Activated CD4-positive, alpha-beta T cell treated with anti-CD3 and anti-CD28 coated beads for 36 hours (primary cell): ENCODE data around the gene DNAH1. TPM values are rescaled to one million over a fixed set of nuclear protein-coding genes. Genes with fewer than 3 reads are reported as not detected.
A peak's percentile ranks its signal among the peaks of the same experiment; 100 is the strongest.

Source experiments
- ATAC-seq: fragments of 200-7000 bp; cut with Tn5 transposase; one replicate; pipeline ENCODE4 v1.10.0; 2021; ENCODE audit warnings: mild to moderate bottlenecking, moderate library complexity
- CTCF ChIA-PET: fragments of 350-600 bp; sonication (Branson Sonifier 250); formaldehyde crosslinking; loops from one replicate; lab custom pipeline; 2021; ENCODE audit warnings: antibody characterized with exemption; lab: Charles Lee
- POLR2A ChIA-PET: fragments of 350-600 bp; sonication (Branson Sonifier 250); formaldehyde crosslinking; loops from one replicate; lab custom pipeline; 2021; ENCODE audit warnings: antibody characterized with exemption, inconsistent platforms; lab: Charles Lee
- DNase-seq: peaks from one replicate; pipeline ENCODE4 v3.0.0-alpha.2; 2020
- H3K27ac Mint-ChIP-seq: one replicate; pipeline ENCODE4 v1.8.0; 2021; ENCODE audit warnings: mixed read lengths
- H3K27me3 Mint-ChIP-seq: one replicate; pipeline ENCODE4 v1.8.0; 2021; ENCODE audit warnings: mixed read lengths
- H3K36me3 Mint-ChIP-seq: one replicate; pipeline ENCODE4 v1.8.0; 2021; ENCODE audit warnings: low read depth, mixed read lengths
- H3K4me1 Mint-ChIP-seq: one replicate; pipeline ENCODE4 v1.8.0; 2021; ENCODE audit warnings: mixed read lengths
- H3K4me3 Mint-ChIP-seq: one replicate; pipeline ENCODE4 v1.8.0; 2021; ENCODE audit warnings: mild to moderate bottlenecking, moderate library complexity, mixed read lengths
- H3K9me3 Mint-ChIP-seq: one replicate; pipeline ENCODE4 v1.8.0; 2021; ENCODE audit warnings: low read depth, mixed read lengths
- intact Hi-C, 2 experiments: fragments of 100-400 bp; cut with DNase I in 1 of 2; cut with micrococcal nuclease in 1 of 2; formaldehyde crosslinking; loops; one replicate each; pipeline versions ENCODE4 v1.14.2 to v1.15.1; 2022 to 2024; cut with DNase I, micrococcal nuclease
- total RNA-seq, 2 experiments: library from RNA; stranded (reverse); gene quantifications; one replicate each; pipeline ENCODE4 v1.2.3, GENCODE V29; 2021

Gene DNAH1
- total RNA-seq, 2 experiments from 2014 or later: 7.4 to 10.1 TPM

DNA sequence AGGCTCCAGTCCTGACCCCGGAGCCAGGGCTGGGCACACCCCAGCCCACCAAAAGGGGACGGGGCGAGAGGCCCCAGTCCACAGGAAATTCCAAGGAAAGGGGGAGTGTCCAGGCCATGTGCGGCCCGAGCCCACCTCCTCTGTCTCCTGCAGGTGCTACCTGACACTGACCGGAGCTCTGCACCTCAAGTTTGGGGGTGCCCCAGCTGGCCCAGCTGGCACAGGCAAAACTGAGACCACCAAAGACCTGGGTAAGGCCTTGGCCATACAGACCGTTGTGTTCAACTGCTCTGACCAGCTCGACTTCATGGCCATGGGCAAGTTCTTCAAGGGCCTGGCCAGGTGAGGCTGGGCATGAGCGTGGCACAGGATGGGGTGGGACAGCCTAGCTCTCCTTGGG lies 44.9 kb downstream of the DNAH1 start:
- H3K36me3 Mint-ChIP-seq: peaks cover 4% of the 10 kb centered on the region
- no peak for ATAC-seq
- H3K27me3 Mint-ChIP-seq: no peaks in the 10 kb centered on the region
- no peak overlapping the region for H3K27ac Mint-ChIP-seq
- no peak overlapping the region for H3K4me3 Mint-ChIP-seq
- DNase-seq: no peak
- no peaks in the 10 kb centered on the region for H3K9me3 Mint-ChIP-seq
- ChIA-PET POLR2A (no interaction called here), CTCF (interaction anchor here (1.0 kb wide), 1 partner anchor 25 kb away, joined by 4 read pairs; no protein-coding TSS in a partner anchor)
- intact Hi-C loops: no loop called here
- H3K4me1 Mint-ChIP-seq: no peaks in the 10 kb centered on the region

DNA sequence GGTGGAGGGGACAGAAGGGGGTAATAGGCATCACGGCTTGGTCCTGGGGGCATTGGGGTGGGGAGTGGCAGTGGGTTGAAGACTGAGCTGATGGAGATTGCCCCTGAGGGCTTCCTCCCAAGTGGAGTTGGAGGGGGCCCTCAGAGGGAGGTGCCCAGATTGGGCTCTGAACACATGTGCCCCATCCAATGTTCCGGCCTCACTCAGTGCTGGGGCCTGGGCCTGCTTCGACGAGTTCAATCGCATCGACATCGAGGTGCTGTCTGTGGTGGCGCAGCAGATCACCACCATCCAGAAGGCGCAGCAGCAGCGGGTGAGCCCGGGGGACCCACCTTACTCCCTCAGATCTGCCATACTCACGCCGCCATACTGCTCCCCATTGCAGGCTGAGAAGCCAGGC lies 45.3 kb downstream of the DNAH1 start:
- CTCF ChIA-PET: interaction anchor here (1.0 kb wide), 1 partner anchor 24 kb away, joined by 4 read pairs; no protein-coding TSS in a partner anchor
- POLR2A ChIA-PET: no interaction called here
- no peak for ATAC-seq

DNA sequence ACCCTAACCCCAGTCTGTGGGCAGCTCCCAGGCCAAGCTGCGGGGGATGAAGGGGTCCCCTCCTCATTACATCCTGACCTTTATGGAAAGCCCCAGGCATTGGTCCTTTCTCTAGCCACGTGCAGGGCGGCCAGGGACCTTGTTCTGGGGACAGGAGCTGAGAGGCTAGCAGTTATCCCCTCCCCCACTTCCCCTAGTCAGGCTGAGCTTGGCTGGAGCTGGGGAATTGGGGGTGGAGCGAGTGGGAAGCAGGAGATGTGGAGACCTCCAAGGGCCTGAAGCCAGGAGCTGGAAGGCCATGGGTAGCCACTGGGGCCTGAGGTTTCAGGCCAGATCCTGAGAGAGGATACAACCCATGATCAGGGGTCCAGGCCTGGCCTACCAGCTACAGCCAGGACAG lies 45.8 kb downstream of the DNAH1 start:
- Mint-ChIP-seq H3K27ac (no peak overlapping the region), H3K4me3 (no peak overlapping the region), H3K36me3 (peaks cover 4% of the 10 kb centered on the region), H3K27me3 (no peaks in the 10 kb centered on the region), H3K9me3 (no peaks in the 10 kb centered on the region), H3K4me1 (no peaks in the 10 kb centered on the region)
- POLR2A ChIA-PET: no interaction called here
- ATAC-seq (no peak), DNase-seq (no peak)
- intact Hi-C loops: no loop called here
- CTCF ChIA-PET: interaction anchor here (1.0 kb wide), 1 partner anchor 22 kb away, joined by 3 read pairs; no protein-coding TSS in a partner anchor

More for the DNA sequence above, 45.3 kb downstream of the DNAH1 start:
- Mint-ChIP-seq H3K4me1 (no peaks in the 10 kb centered on the region), H3K4me3 (no peak overlapping the region), H3K9me3 (no peaks in the 10 kb centered on the region), H3K36me3 (peaks cover 4% of the 10 kb centered on the region), H3K27ac (no peak overlapping the region), H3K27me3 (no peaks in the 10 kb centered on the region)
- no peak for DNase-seq
- intact Hi-C loops: no loop called here

DNA sequence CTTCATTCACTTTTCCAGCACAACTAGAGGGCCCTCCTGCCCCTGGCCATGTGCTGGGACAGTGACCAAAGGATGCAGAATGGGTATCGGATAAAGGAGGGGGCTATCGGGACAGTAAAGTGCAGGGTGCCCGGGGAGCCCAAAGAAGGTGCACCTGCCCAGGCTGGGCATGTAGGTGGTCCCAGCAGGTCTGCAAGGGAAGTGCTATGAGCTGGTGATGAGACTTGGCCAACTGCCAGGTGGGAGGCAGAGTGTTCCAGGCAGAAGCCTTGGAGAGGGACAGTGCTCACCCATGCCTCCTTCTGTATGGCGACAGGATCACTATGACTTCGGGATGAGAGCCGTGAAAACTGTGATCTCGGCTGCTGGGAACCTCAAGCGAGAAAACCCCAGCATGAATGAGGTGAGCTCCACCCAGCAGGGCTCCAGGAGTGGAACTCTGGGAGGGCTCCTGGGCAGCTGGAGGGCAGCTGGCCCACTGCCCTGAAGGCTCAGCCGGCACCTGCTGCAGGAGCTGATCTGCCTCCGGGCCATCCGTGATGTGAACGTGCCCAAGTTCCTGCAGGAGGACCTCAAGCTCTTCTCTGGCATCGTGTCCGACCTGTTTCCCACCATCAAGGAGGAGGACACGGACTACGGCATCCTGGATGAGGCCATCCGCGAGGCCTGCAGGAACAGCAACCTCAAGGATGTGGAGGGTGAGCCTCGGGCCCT lies 48.4 kb downstream of the DNAH1 start:
- Mint-ChIP-seq H3K27me3 (no peaks in the 10 kb centered on the region), H3K36me3 (peaks cover 4% of the 10 kb centered on the region), H3K9me3 (no peaks in the 10 kb centered on the region), H3K4me1 (no peaks in the 10 kb centered on the region), H3K4me3 (no peak overlapping the region), H3K27ac (no peak overlapping the region)
- DNase-seq: no peak
- intact Hi-C loops: no loop called here
- no peak for ATAC-seq
- ChIA-PET CTCF (interaction anchor here (0.6 to 1.0 kb wide), 2 partner anchors 21 to 424 kb away, joined by 3 read pairs; no protein-coding TSS in a partner anchor), POLR2A (interaction anchor here (0.5 kb wide), 1 partner anchor 138 kb away, joined by 3 read pairs; no protein-coding TSS in a partner anchor)

DNA sequence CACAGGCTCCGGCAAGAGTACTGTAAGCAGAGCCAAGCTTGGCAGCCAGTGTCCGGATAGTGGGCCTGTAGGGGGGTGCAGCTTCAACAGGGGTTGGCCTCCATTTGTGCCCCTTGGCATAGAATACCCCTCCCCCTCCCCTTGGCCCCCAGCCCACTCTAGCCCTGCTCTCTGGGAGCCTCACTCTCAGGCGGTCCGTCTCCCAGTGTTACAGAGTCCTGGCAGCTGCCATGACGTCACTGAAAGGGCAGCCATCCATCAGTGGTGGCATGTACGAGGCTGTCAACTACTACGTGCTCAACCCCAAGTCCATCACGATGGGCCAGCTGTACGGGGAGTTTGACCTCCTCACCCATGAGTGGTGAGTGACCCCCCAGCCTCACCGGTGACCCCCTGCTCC lies 50.4 kb downstream of the DNAH1 start:
- intact Hi-C loops: no loop called here
- Mint-ChIP-seq H3K4me3 (no peak overlapping the region), H3K4me1 (no peaks in the 10 kb centered on the region), H3K27ac (no peak overlapping the region), H3K36me3 (peaks cover 2% of the 10 kb centered on the region), H3K27me3 (no peaks in the 10 kb centered on the region), H3K9me3 (no peaks in the 10 kb centered on the region)
- ChIA-PET CTCF (no interaction called here), POLR2A (no interaction called here)
- DNase-seq (no peak), ATAC-seq (no peak)

DNA sequence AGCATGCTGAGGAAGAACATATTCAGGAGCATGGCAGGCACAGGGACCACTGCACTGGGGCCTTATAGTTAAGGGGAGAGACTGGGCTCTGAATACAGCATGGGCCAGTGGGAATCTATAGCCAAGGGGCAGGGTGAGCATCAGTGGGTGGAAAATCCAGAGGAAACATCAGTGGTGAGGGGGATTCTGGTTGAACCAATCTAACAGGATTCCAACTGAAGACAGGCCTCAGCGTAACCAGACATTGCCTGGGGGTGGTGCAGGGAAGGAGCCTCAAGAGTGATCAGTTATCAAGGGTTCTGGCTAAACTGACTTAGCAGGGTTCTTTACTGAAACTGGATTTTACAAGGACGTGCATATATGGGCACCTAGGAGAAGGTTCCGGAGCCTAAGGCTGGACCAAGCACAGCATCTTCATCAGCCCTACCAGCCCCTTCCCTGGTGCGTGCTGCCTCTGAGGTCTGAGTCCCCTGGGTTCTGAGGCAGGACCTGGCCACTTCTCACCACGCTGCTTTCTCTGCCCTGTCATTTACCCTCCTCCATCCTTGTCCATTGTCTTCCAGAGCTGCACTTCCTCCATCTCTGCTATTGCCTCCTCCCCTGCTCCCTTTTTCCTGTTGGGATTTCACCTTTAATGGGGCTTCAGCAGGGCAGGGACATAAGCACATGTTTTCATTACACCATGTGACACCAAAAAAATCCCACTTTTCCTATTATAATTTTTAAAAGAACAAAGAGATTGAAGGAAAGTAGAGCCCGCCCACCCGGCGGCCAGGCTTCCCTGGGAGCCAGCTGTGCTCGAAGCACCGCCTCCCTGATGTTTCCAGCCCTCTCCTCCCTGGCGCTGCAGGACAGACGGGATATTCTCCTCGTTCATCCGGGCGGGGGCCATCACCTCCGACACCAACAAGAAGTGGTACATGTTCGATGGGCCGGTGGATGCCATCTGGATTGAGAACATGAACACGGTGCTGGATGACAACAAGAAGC lies 52.1 kb downstream of the DNAH1 start:
- Mint-ChIP-seq H3K27me3 (no peaks in the 10 kb centered on the region), H3K4me3 (no peak overlapping the region), H3K9me3 (no peaks in the 10 kb centered on the region), H3K27ac (no peak overlapping the region), H3K4me1 (peaks cover 5% of the 10 kb centered on the region), H3K36me3 (peaks cover 2% of the 10 kb centered on the region)
- ChIA-PET POLR2A (no interaction called here), CTCF (no interaction called here)
- intact Hi-C loops: no loop called here
- ATAC-seq: no peak
- no peak for DNase-seq

DNA sequence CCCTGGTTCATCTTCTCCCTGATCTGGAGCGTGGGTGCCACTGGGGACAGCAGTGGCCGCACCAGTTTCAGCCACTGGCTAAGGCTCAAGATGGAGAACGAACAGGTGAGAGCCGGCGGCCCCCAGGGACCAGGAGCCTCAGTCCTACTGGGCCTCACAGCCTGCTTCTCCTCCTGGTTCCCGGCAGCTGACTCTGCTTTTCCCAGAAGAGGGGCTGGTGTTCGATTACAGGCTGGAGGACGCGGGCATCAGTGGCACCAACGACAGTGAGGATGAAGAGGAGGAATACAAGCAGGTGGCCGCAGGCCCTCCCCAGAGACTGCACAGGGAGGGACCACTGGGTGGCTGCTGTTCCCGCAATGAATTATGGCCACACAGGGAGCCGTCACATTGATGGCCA lies 54.4 kb downstream of the DNAH1 start:
- peaks cover 9% of the 10 kb centered on the region for H3K4me1 Mint-ChIP-seq
- POLR2A ChIA-PET: no interaction called here
- CTCF ChIA-PET: interaction anchor here (0.6 kb wide), 1 partner anchor 13 kb away, joined by 3 read pairs; no protein-coding TSS in a partner anchor
- ATAC-seq: no peak
- no peak for DNase-seq
- intact Hi-C loops: no loop called here
- H3K4me3 Mint-ChIP-seq: no peak overlapping the region
- H3K27me3 Mint-ChIP-seq: no peaks in the 10 kb centered on the region
- H3K36me3 Mint-ChIP-seq: peaks cover 2% of the 10 kb centered on the region
- H3K27ac Mint-ChIP-seq: no peak overlapping the region
- H3K9me3 Mint-ChIP-seq: no peaks in the 10 kb centered on the region

DNA sequence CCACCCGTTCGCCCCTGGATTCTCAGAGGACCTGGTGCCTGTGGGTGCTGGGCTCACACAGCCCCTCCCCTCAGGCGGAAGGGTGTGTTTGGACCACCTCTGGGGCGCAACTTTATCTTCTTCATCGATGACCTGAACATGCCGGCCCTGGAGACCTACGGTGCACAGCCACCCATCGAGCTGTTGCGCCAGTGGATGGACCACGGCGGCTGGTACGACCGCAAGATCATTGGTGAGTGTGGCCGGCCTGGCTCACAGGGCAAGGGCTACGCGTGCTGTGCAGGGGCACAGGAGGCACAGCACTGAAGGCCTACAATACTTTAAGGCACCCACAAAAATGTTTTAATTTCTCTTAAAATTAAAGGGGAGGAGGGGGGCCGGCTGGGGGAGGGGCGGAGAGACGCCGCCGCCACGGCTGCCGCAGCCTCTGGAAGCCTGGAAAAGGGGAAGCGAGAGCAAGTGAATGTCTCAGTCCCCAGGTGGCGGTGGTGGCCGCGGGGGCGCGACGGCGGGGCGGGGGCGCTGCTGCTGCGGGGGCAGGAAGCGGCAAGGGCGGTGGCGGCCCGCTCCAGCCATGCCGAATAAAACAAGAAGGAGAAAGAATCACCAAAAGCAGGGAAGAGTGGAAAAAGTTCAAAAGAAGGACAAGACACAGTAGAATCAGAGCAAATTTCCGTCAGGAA lies 56.8 kb downstream of the DNAH1 start:
- Mint-ChIP-seq H3K27ac (no peak overlapping the region), H3K9me3 (no peaks in the 10 kb centered on the region), H3K27me3 (no peaks in the 10 kb centered on the region), H3K36me3 (no peaks in the 10 kb centered on the region), H3K4me3 (no peak overlapping the region), H3K4me1 (peaks cover 9% of the 10 kb centered on the region)
- peak; percentile 34 for DNase-seq
- no peak for ATAC-seq
- ChIA-PET POLR2A (no interaction called here), CTCF (interaction anchor here (1.5 kb wide), 1 partner anchor 153 kb away, joined by 7 read pairs; no protein-coding TSS in a partner anchor)
- intact Hi-C loops: no loop called here

DNA sequence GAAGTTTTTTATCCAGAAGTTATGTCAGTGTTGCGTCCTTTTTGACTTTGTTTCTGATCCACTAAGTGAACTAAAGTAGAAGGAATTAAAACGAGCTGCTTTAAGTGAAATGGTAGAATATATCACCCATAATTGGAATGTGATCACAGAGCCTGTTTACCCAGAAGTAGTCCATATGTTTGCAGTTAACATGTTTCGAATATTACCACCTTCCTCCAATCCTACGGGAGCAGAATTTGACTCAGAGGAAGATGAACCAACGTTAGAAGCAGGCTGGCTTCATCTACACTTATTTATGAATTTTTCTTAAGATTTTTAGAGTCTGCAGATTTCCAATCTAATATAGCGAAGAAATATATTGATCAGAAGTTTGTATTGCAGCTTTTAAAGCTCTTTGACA lies 57.6 kb downstream of the DNAH1 start:
- intact Hi-C loops: no loop called here
- peaks cover 9% of the 10 kb centered on the region for H3K4me1 Mint-ChIP-seq
- no peak for ATAC-seq
- ChIA-PET CTCF (no interaction called here), POLR2A (no interaction called here)
- H3K9me3 Mint-ChIP-seq: no peaks in the 10 kb centered on the region
- no peaks in the 10 kb centered on the region for H3K27me3 Mint-ChIP-seq
- no peak for DNase-seq
- H3K36me3 Mint-ChIP-seq: no peaks in the 10 kb centered on the region
- H3K27ac Mint-ChIP-seq: no peak overlapping the region
- no peak overlapping the region for H3K4me3 Mint-ChIP-seq

DNA sequence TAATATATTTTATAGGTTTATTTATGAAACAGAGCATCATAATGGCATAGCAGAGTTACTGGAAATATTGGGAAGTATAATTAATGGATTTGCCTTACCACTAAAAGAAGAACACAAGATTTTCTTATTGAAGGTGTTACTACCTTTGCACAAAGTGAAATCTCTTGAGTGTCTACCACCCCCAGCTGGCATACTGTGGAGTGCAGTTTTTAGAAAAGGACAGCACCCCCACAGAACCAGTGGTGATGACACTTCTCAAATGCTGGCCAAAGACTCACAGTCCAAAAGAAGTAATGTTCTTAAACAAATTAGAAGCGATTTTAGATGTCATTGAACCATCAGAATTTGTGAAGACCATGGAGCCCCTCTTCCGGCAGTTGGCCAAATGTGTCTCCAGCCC lies 58.1 kb downstream of the DNAH1 start:
- H3K27me3 Mint-ChIP-seq: no peaks in the 10 kb centered on the region
- intact Hi-C loops: no loop called here
- no peak for ATAC-seq
- ChIA-PET CTCF (interaction anchor here (0.6 kb wide), 1 partner anchor 12 kb away, joined by 3 read pairs; no protein-coding TSS in a partner anchor), POLR2A (no interaction called here)
- H3K9me3 Mint-ChIP-seq: no peaks in the 10 kb centered on the region
- no peak overlapping the region for H3K4me3 Mint-ChIP-seq
- peaks cover 9% of the 10 kb centered on the region for H3K4me1 Mint-ChIP-seq
- DNase-seq: peak; percentile 17
- H3K27ac Mint-ChIP-seq: no peak overlapping the region
- no peaks in the 10 kb centered on the region for H3K36me3 Mint-ChIP-seq

DNA sequence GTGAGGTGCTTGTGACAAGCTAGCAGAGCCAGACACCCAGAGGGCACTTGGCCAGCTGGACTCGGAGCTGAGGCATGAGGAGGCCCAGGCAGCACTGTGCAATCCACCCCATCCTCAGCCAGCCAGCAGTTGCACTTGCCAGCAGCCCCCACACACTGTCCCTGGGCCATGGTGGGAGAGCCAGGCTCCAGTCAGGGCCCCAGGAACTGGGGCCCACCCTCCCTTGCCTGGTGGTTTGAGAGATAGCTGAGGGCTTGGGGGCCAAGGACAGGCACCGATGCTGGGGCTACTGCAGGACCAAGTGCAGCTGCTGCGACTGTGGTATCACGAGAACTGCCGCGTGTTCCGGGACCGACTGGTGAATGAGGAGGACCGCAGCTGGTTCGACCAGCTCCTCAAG lies 63.5 kb downstream of the DNAH1 start:
- CTCF ChIA-PET: interaction anchor here (0.6 to 0.9 kb wide), 3 partner anchors 12 to 40 kb away, joined by 3 to 4 read pairs (median 3); no protein-coding TSS in a partner anchor
- DNase-seq: no peak
- Mint-ChIP-seq H3K27ac (no peak overlapping the region), H3K27me3 (no peaks in the 10 kb centered on the region), H3K36me3 (no peaks in the 10 kb centered on the region), H3K9me3 (no peaks in the 10 kb centered on the region), H3K4me1 (no peaks in the 10 kb centered on the region), H3K4me3 (no peak overlapping the region)
- POLR2A ChIA-PET: no interaction called here
- intact Hi-C loops: loop anchor here in 1 of 2 experiments (10.0 kb wide), 1 partner anchor 345 kb away; no protein-coding TSS in a partner anchor
- ATAC-seq: no peak
